Measurements from ENCODE around the gene CASP1.
"Not testable (repeated sequence)": the region's sequence is repeated elsewhere in the genome, so short reads cannot be mapped to it uniquely, and the experiment has no call there.

Gene CASP1

DNA sequence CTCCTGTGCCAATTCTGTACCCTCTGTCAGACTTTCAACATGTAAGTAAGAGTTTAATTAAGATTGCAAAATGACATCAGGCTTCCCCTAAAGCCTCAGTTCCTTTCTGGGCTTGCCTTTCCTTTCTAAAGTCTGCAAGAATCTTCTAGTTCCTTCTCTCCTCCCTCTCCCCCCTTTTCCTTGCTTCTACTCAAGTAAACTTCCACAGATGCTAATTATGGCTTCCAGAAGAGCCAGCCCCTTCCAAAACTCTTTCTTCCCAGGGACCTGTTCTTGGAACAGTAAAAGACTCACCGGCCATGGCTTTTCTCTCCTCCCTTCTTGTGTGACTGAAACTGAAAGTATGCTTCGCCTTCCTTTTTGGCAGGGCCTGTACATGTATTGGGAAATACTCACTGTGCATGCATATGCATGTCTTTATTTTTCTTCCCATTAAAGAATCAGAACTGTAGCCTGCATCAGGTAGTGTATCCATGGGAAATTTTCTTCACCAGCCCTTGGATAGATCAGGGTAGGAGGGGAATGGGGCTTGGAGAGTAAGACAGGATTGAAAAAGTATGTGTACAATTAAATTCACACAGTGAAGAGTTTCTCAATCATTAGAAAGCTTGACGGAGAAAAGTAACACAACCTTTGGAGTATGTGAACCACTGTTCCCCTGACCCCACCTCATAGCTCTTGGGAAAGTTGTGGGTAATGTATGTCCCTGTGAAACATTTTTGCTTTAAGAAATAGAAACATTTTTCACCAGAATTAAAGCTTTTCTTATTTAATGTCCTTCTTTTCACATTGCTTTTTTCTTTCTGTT is at the start of gene CASP1:
CASP1 (minus strand) TSS at position 332 of the 808 bp plus-strand sequence; CDS start at position 301, 31 bp downstream.
- peak; percentile 91 for DNase-seq (ENCODE audit: low read depth)
- TF ChIP-seq, protein P1, sequence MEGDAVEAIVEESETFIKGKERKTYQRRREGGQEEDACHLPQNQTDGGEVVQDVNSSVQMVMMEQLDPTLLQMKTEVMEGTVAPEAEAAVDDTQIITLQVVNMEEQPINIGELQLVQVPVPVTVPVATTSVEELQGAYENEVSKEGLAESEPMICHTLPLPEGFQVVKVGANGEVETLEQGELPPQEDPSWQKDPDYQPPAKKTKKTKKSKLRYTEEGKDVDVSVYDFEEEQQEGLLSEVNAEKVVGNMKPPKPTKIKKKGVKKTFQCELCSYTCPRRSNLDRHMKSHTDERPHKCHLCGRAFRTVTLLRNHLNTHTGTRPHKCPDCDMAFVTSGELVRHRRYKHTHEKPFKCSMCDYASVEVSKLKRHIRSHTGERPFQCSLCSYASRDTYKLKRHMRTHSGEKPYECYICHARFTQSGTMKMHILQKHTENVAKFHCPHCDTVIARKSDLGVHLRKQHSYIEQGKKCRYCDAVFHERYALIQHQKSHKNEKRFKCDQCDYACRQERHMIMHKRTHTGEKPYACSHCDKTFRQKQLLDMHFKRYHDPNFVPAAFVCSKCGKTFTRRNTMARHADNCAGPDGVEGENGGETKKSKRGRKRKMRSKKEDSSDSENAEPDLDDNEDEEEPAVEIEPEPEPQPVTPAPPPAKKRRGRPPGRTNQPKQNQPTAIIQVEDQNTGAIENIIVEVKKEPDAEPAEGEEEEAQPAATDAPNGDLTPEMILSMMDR (conservative IDR thresholded peaks at IDR 0.05; ENCODE audit: low read depth, low read length) = no peak
- peak within 1 kb of the TSS; percentile 51 for H3K4me3 ChIP-seq (ENCODE audit: low read depth, low read length)

DNA sequence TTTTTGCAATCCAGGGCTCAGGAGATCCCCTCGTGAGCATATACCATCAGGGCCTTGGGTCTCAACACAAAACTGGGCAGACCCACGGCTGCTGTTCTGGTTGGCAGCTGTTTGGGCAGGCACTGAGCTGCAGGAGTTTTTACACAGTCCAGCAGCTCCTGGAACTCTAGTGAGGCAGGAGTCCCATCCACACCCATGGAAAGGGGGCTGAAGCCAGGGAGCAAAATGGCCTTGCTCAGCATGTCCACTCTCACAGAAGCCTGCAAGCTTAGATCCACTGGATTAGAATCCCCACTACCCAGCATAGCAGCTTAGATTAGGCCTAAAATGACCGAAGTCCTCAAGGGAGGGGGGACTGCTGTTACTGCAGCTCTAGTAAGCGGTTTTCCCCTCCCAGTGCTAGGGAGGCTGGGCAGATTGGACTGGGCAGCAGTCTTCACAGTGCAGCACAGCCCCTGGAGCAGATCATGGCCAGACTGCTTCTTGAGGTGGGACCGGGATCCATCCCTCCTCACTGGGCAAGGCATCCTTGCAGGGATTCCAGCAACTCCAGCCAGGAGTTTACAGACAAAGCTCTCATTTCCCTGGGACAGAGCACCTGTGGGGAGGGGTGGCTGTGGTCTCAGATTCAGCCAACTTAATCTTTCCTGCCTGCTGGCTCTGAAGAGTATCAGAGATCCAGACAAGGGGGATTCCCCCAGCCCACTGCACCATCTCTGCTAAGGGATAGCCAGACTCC is 46.6 kb upstream of the CASP1 start:
- TF ChIP-seq, protein P1 (conservative IDR thresholded peaks at IDR 0.05; ENCODE audit: low read depth, low read length) = no peak
- no peak overlapping the region for H3K4me3 ChIP-seq (ENCODE audit: low read depth, low read length)
- no peak for DNase-seq (ENCODE audit: low read depth)

DNA sequence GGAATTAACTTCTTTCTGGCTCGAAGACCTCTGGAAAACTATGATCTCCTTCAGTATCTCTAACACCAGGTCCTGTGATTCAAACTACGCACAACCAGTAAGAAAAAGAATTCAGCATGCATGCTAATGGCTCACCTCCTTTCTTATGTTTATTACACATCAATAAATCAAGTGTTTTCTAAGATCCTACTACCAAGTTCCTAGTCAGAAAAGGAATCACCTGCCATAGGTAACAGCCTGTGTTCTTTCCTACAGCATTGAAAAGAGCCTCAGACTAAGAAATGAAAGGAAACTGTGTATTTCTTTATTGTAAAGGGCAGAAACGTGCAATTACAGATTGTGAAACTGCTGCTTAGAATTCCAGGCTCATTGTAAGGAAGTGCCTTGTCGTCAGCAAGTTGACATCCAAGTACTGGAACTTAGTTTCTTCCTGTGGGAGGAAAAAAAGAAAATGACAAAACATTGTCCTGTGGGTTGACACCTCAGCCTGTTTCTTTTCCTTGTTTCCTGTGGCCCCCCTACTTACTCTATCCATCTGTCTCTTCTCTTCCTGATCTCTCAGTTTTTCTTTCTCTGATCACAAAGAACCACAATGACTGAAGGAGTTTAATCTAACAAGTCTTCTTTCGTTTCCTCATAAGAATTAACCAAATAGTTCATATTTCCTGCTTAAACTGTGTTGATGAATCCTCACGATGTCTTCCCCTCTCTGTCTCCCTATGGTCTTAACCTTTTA is 45.4 kb upstream of the CASP1 start:
- DNase-seq (ENCODE audit: low read depth) = not testable (repeated sequence)

DNA sequence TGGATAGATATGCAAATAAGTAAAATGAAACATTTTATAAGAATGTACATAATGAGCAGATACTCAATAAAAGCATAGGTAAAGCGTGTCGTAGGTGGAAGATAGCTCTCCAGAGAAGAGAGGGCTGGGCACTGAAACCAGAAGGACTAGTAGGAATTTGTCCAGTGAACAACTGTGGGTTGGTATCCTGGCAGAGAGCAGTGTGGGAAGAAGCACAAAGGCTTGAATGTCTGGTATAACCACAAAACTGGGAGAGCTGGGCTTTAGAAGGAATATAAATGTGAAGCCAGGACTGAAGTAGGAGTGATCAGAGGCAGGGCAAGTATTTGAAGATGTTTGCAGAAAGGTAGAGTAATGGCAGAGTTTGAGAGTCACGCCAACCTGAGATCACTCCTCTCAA is 43.3 kb upstream of the CASP1 start:
- no peak overlapping the region for H3K4me3 ChIP-seq (ENCODE audit: low read depth, low read length)
- TF ChIP-seq, protein P1 (conservative IDR thresholded peaks at IDR 0.05; ENCODE audit: low read depth, low read length) = no peak
- no peak for DNase-seq (ENCODE audit: low read depth)

More for the DNA sequence above, 45.4 kb upstream of the CASP1 start:
- H3K4me3 ChIP-seq (ENCODE audit: low read depth, low read length) = not testable (repeated sequence)

DNA sequence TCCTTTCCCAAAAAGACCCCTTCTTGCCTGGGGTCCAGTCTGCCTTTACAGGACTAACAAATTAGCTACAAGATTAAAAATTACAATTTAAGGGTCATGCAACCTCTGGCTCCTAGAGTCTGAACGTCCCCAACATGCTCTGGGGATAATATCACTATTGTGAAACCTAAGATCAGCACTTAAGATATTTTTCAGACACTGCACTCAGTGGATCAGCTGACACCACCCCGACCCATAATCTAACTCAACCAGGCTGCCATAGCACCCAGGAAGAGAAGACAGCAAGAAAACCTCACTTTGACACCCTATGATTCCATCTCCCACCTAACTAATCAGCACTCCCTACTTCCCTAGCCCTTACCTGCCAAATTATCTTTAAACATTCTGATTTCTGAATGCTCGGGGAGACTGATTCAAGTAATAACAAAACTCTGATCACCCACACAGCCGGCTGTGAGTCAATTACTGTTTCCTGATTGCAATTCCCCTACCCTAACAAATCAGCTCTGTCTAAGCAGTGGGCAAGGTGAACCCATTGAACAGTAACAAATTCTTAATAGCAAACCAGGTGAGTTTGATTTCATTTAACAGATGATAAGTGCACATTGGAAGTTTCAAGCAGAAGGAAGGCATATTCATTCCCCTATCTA is 42.3 kb upstream of the CASP1 start:
- DNase-seq (ENCODE audit: low read depth); H3K4me3 ChIP-seq (ENCODE audit: low read depth, low read length): not testable (repeated sequence)

DNA sequence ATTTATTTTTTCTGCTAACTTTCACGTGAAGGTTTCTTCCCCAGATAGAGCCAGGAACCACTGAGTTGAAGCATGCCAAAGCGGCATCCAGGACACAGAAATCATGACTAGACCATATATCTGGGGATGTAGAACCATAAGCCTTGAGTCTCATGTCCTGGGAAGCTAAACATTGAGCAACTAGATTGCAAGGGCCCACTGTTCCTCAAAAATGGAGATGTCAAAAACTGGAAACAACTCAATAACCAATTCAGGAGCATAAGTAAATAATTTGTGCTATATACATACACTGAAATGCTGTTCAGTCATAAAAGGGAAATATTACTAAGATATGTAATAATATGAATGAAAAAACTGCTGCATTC is 39.2 kb upstream of the CASP1 start:
- TF ChIP-seq, protein P1 (conservative IDR thresholded peaks at IDR 0.05; ENCODE audit: low read depth, low read length) = no peak
- DNase-seq (ENCODE audit: low read depth) = no peak
- no peak overlapping the region for H3K4me3 ChIP-seq (ENCODE audit: low read depth, low read length)

DNA sequence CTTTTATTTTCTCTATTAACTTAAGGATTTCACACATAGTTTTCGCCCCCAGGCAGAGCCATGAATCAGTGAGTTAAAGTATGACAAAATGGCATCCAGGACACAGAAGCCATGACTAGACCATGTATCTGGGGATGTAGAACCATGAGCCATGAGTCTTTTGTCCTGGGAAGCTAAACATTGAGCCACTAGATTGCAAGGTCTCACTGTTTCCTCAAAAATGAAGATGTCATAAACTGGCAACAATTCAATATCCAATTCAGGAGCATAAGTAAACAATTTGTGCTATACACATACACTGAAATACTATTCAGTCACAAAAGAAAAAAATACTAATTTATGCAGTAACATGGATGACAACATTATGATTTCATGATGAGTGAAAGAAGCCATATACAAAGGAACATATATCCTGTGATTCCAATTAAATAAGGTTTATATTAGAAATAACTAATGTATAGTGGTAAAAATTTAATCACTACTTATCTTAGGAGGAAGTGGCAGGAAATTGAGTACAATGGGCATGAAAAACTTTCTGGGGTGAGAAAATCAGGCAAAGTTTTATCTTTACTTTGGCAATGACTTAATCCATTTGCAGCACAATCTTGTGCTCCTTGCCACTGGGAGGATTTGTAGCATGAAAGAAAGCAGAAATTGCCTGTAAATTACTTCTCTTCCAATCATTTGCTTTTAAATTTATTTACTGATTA is 38.7 kb upstream of the CASP1 start:
- no peak for DNase-seq (ENCODE audit: low read depth)
- TF ChIP-seq, protein P1 (conservative IDR thresholded peaks at IDR 0.05; ENCODE audit: low read depth, low read length) = no peak
- H3K4me3 ChIP-seq (ENCODE audit: low read depth, low read length) = no peak overlapping the region

DNA sequence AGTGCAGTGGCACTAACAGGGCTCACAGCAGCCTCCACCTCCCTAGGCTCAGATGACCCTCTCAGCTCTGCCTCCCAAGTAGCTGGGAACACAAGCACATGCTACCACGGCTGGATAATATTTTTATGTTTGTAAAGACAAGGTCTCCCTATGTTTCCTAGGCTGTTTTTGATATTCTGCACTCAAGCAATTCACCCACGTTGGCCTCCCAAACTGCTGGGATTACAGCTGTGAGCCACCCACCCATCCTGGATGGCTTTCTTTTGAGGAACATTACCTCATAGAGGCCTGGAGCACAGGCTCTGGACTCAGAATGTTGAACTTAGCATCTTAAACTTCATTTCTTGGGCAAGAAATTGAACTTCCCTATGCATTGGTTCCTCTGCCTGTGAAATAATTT is 37.1 kb upstream of the CASP1 start:
- H3K4me3 ChIP-seq (ENCODE audit: low read depth, low read length); DNase-seq (ENCODE audit: low read depth): not testable (repeated sequence)

All from choroid plexus epithelial cell (primary cell).